ENCODE measurements around the gene PRM1. TPM values are rescaled to one million over a fixed set of nuclear protein-coding genes. Genes with fewer than 3 reads are reported as not detected.

The PRM1 gene
- total and polyA plus RNA-seq, 2 of the 13 experiments (the other 11 are each of a cell fraction or from before 2014, with no cell fraction given): not detected

- TF ChIP-seq ELF4 (CRISPR knock-in tag; IDR thresholded peaks at IDR 0.05; ENCODE audit: borderline replicate concordance) (peak; percentile 88; the same call in 1 of the 2 replicates), PRDM10 (CRISPR knock-in tag; IDR thresholded peaks at IDR 0.05; ENCODE audit: low read depth) (peak; percentile 54; the same call in 1 of the 2 replicates), CHD4 (IDR thresholded peaks at IDR 0.05; ENCODE audit: borderline replicate concordance, low read length) (peak; percentile 18; the same call in 1 of the 2 replicates), ZNF772 (CRISPR knock-in tag; IDR thresholded peaks at IDR 0.05) (peak; percentile 88), PLSCR1 (CRISPR knock-in tag; IDR thresholded peaks at IDR 0.05; ENCODE audit: borderline replicate concordance) (no peak), MAFF (IDR thresholded peaks at IDR 0.05; ENCODE audit: low read depth, low read length) (no peak), HNRNPL (IDR thresholded peaks at IDR 0.05; ENCODE audit: low read depth, low read length) (peak; percentile 78), ZSCAN31 (CRISPR knock-in tag; IDR thresholded peaks at IDR 0.05; ENCODE audit: low read depth) (peak; percentile 88), ZBTB20 (CRISPR knock-in tag; IDR thresholded peaks at IDR 0.05; ENCODE audit: borderline replicate concordance, low read depth) (0 out of 2 replicates have a peak, but pooled peaks have one; percentile 10), ZNF530 (CRISPR knock-in tag; IDR thresholded peaks at IDR 0.05; ENCODE audit: low read depth) (no peak), MAFG (CRISPR knock-in tag; IDR thresholded peaks at IDR 0.05) (no peak), ZBTB49 (CRISPR knock-in tag; IDR thresholded peaks at IDR 0.05; ENCODE audit: borderline replicate concordance) (no peak), NFYB (CRISPR knock-in tag; IDR thresholded peaks at IDR 0.05) (peak; percentile 11; the same call in 1 of the 2 replicates), POLR2G (IDR thresholded peaks at IDR 0.05; ENCODE audit: low read depth, low read length) (peak; percentile 99), IRX3 (CRISPR knock-in tag; IDR thresholded peaks at IDR 0.05; ENCODE audit: borderline replicate concordance, low read depth) (no peak), ZFP36 (IDR thresholded peaks at IDR 0.05; ENCODE audit: borderline replicate concordance, low read depth, low read length, partially characterized antibody) (no peak), IKZF4 (CRISPR knock-in tag; IDR thresholded peaks at IDR 0.05; ENCODE audit: borderline replicate concordance, low read depth, not compliant biosample characterization) (peak; percentile 68)
These were observed 25.1 kb downstream of the PRM1 start, which contains the start of gene SOCS1 (continued) for GRCh38 chr16:11255737-11256660.
